Loucy (cell line): Measurements from ENCODE around the gene NEK9.

Experiments used
- CTCF ChIP-seq: fragments of 200-600 bp; sonication (generic); conservative IDR thresholded peaks from 2 replicates; pipeline ENCODE4 v1.5.1; 2014; ENCODE audit warnings: mild to moderate bottlenecking, antibody characterized with exemption, low read length
- EZH2phosphoT487 ChIP-seq: fragments of 200-600 bp; IDR thresholded peaks from 2 replicates; pipeline ENCODE4 v1.6.1; 2018; ENCODE audit warnings: antibody characterized with exemption, mild to moderate bottlenecking, moderate library complexity, borderline replicate concordance

- TF ChIP-seq CTCF (no peak), EZH2phosphoT487 (no peak)
Observed at GRCh38 chr14:75142494-75142893, 15.6 kb upstream of the NEK9 start.
